ENCODE results near the gene HIVEP1.

GRCh38 chr6:12033770-12034169 lies 21.7 kb downstream of the HIVEP1 start:
- TF ChIP-seq, protein P1, sequence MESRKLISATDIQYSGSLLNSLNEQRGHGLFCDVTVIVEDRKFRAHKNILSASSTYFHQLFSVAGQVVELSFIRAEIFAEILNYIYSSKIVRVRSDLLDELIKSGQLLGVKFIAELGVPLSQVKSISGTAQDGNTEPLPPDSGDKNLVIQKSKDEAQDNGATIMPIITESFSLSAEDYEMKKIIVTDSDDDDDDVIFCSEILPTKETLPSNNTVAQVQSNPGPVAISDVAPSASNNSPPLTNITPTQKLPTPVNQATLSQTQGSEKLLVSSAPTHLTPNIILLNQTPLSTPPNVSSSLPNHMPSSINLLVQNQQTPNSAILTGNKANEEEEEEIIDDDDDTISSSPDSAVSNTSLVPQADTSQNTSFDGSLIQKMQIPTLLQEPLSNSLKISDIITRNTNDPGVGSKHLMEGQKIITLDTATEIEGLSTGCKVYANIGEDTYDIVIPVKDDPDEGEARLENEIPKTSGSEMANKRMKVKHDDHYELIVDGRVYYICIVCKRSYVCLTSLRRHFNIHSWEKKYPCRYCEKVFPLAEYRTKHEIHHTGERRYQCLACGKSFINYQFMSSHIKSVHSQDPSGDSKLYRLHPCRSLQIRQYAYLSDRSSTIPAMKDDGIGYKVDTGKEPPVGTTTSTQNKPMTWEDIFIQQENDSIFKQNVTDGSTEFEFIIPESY (IDR thresholded peaks at IDR 0.05): no peak
- TF ChIP-seq, protein P2, sequence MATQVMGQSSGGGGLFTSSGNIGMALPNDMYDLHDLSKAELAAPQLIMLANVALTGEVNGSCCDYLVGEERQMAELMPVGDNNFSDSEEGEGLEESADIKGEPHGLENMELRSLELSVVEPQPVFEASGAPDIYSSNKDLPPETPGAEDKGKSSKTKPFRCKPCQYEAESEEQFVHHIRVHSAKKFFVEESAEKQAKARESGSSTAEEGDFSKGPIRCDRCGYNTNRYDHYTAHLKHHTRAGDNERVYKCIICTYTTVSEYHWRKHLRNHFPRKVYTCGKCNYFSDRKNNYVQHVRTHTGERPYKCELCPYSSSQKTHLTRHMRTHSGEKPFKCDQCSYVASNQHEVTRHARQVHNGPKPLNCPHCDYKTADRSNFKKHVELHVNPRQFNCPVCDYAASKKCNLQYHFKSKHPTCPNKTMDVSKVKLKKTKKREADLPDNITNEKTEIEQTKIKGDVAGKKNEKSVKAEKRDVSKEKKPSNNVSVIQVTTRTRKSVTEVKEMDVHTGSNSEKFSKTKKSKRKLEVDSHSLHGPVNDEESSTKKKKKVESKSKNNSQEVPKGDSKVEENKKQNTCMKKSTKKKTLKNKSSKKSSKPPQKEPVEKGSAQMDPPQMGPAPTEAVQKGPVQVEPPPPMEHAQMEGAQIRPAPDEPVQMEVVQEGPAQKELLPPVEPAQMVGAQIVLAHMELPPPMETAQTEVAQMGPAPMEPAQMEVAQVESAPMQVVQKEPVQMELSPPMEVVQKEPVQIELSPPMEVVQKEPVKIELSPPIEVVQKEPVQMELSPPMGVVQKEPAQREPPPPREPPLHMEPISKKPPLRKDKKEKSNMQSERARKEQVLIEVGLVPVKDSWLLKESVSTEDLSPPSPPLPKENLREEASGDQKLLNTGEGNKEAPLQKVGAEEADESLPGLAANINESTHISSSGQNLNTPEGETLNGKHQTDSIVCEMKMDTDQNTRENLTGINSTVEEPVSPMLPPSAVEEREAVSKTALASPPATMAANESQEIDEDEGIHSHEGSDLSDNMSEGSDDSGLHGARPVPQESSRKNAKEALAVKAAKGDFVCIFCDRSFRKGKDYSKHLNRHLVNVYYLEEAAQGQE (IDR thresholded peaks at IDR 0.05): no peak
- TF ChIP-seq CTCF (IDR thresholded peaks at IDR 0.05; ENCODE audit: low read depth, low read length, missing input control) (no peak), TAF1 (conservative IDR thresholded peaks at IDR 0.05) (no peak), YY1 (IDR thresholded peaks at IDR 0.05) (no peak), SP1 (IDR thresholded peaks at IDR 0.05) (no peak), HNF4A (conservative IDR thresholded peaks at IDR 0.05) (peak in 1 of 2 donors; percentile 7), RAD21 (IDR thresholded peaks at IDR 0.05) (peak in 1 of 2 donors; percentile 9), EGR1 (IDR thresholded peaks at IDR 0.05; ENCODE audit: low read depth in 2 of 2) (no peak), GABPA (IDR thresholded peaks at IDR 0.05 in 1 of 2, conservative IDR thresholded peaks at IDR 0.05 in 1 of 2) (no peak)
